HepG2 (cell line): ENCODE data around the gene XAB2. TPM values are rescaled to one million over a fixed set of nuclear protein-coding genes. Genes with fewer than 3 reads are reported as not detected.

Experiments
- ATAC-seq: fragments of 200-7000 bp; cut with Tn5 transposase; 3 replicates; pipeline ENCODE4 v1.9.1; 2020; ENCODE audit warnings: mild to moderate bottlenecking, moderate library complexity
- BruUV-seq: library from RNA; stranded (reverse); fragments of 400-500 nt; replicated peaks from 2 replicates; lab custom pipeline; 2021; lab: Mats Ljungman, UMichigan
- CTCF ChIA-PET: fragments of 300-600 bp; formaldehyde crosslinking; extraction: SDS; loops from one replicate; lab custom pipeline; 2021; ENCODE audit warnings: low total read pairs, inconsistent platforms, low intra/inter-chr PET ratio; lab: Yijun Ruan, JAX
- POLR2A ChIA-PET: fragments of 350-600 bp; sonication (Branson Sonifier 250); formaldehyde crosslinking; loops from one replicate; lab custom pipeline; 2020; ENCODE audit warnings: antibody characterized with exemption, inconsistent platforms; lab: Yijun Ruan, JAX
- DNase-seq: peaks from one replicate; pipeline ENCODE4 v3.0.0-alpha.2; 2015; ENCODE audit warnings: low spot score
- FAIRE-seq: peaks from 3 replicates; lab custom pipeline; 2011; peaks lifted over from hg19 to GRCh38; lab: Jason Lieb, UNC
- H2AFZ ChIP-seq: one replicate; pipeline ENCODE4 v1.6.1; 2011; ENCODE audit warnings: low read length, inconsistent platforms
- H3K27ac ChIP-seq: fragments of 300-600 bp; 3 replicates; pipeline ENCODE4 v1.8.0; 2011; ENCODE audit warnings: mixed run types, mild to moderate bottlenecking, mixed read lengths, low read length, inconsistent platforms; ENCODE audit not compliant: insufficient read depth; ENCODE audit errors: extremely low read length
- H3K27me3 ChIP-seq, 2 experiments: fragments of 200-600 bp in 1 of 2; 2 replicates in 1 of 2; 3 replicates in 1 of 2; pipeline versions ENCODE4 v1.6.0 to v1.8.0; 2011; ENCODE audit warnings: low read length in 2 of 2, mild to moderate bottlenecking in 2 of 2, moderate library complexity in 2 of 2, inconsistent platforms in 1 of 2; ENCODE audit not compliant: insufficient read depth in 2 of 2, control insufficient read depth in 1 of 2
- H3K36me3 ChIP-seq, 2 experiments: fragments of 200-600 bp in 1 of 2; replicated peaks in 1 of 2; 2 replicates in 1 of 2; 3 replicates in 1 of 2; pipeline versions ENCODE4 v1.5.1 to v1.8.0; 2011; ENCODE audit warnings: low read length in 2 of 2, inconsistent platforms in 1 of 2; ENCODE audit not compliant: insufficient read depth in 2 of 2, control insufficient read depth in 1 of 2
- H3K4me1 ChIP-seq: 2 replicates; pipeline ENCODE4 v1.5.1; 2012; ENCODE audit warnings: low read length, inconsistent platforms; ENCODE audit not compliant: insufficient read depth
- H3K4me2 ChIP-seq: 2 replicates; pipeline ENCODE4 v1.6.0; 2011; ENCODE audit warnings: low read depth, low read length, inconsistent platforms
- H3K4me3 ChIP-seq, 3 experiments: fragments of 200-600 bp in 1 of 3; sonication (generic), shearing (Covaris generic) in 1 of 3; replicated peaks in 1 of 3; 2 replicates each; pipeline ENCODE4 v1.5.1; 2011 to 2016; ENCODE audit warnings: low read length in 3 of 3, inconsistent platforms in 2 of 3, low read depth in 2 of 3, mild to moderate bottlenecking in 2 of 3, control low read depth in 1 of 3, mixed read lengths in 1 of 3; ENCODE audit not compliant: insufficient read depth in 1 of 3
- H3K79me2 ChIP-seq: one replicate; pipeline ENCODE4 v1.6.1; 2011; ENCODE audit warnings: low read length, inconsistent platforms; ENCODE audit not compliant: insufficient read depth
- H3K9ac ChIP-seq: 2 replicates; pipeline ENCODE4 v1.6.0; 2011; ENCODE audit warnings: mild to moderate bottlenecking, low read depth, low read length, inconsistent platforms; ENCODE audit not compliant: insufficient read depth
- H3K9me3 ChIP-seq: 2 replicates; pipeline ENCODE4 v1.5.1; 2012; ENCODE audit warnings: mild to moderate bottlenecking, low read length
- H4K20me1 ChIP-seq: 2 replicates; pipeline ENCODE4 v1.6.0; 2011; ENCODE audit warnings: inconsistent platforms, mild to moderate bottlenecking, low read length, moderate library complexity; ENCODE audit not compliant: insufficient read depth
- ARNTL ChIP-seq: sonication (generic); formaldehyde crosslinking; IDR thresholded peaks from 2 replicates; pipeline ENCODE4 v1.4.0; 2020; ENCODE audit warnings: mild to moderate bottlenecking, missing genetic modification reagents
- GPN1 ChIP-seq: sonication (generic); formaldehyde crosslinking; IDR thresholded peaks from 2 replicates; pipeline ENCODE4 v1.5.1; 2020; ENCODE audit warnings: missing genetic modification reagents, borderline replicate concordance
- IKZF1 ChIP-seq: fragments of 450-650 bp; IDR thresholded peaks from 2 replicates; pipeline ENCODE4 v1.7.1; 2016
- KDM4B ChIP-seq: sonication (generic); formaldehyde crosslinking; IDR thresholded peaks from 2 replicates; pipeline ENCODE4 v1.4.0; 2020; ENCODE audit warnings: missing genetic modification reagents
- TBL1XR1 ChIP-seq: fragments of 150-350 bp; IDR thresholded peaks from 2 replicates; pipeline ENCODE4 v1.6.1; 2014; ENCODE audit warnings: borderline replicate concordance, low read length; ENCODE audit not compliant: partially characterized antibody
- ZNF629 ChIP-seq: sonication (generic); formaldehyde crosslinking; conservative IDR thresholded peaks from 2 replicates; pipeline ENCODE4 v1.5.0; 2020; ENCODE audit warnings: missing genetic modification reagents
- WGBS: methylation state at CpG from one replicate; pipeline ENCODE4 v1.1.6; 2017; ENCODE audit warnings: low lambda C conversion rate; 5-methylcytosine and 5-hydroxymethylcytosine counted together
- in situ Hi-C: cut with HindIII; loops from 2 replicates; pipeline ENCODE4 v1.10.0; 2017; ENCODE audit warnings: low pct_unique_long_range_greater_than_20kb; ENCODE audit not compliant: extremely low pct_ligation_motif_present
- intact Hi-C: fragments of 100-400 bp; cut with micrococcal nuclease; formaldehyde crosslinking; loops from one replicate; pipeline ENCODE4 v1.10.0; 2022; ENCODE audit not compliant: unreplicated experiment
- polyA plus RNA-seq, 8 experiments: library from polyadenylated mRNA; depleted of rRNA in 3 of 8; stranded (reverse) in 7 of 8; unstranded in 1 of 8; fragments of >200 nt; fragmentation: Illumina TruSeq in 4 of 8; extraction: Trizol in 4 of 8; gene quantifications; 2 replicates each; pipeline versions ENCODE4 v1.2.1 to v1.2.3, GENCODE V29; 2011 to 2016; ENCODE audit warnings: low read depth in 4 of 8, missing spikeins in 1 of 8, mixed read lengths in 1 of 8; ENCODE audit not compliant: insufficient read depth in 1 of 8
- total RNA-seq, 5 experiments: library from RNA; depleted of rRNA; stranded (reverse); fragments of >200 nt; fragmentation: Illumina TruSeq; extraction: Trizol; gene quantifications; 2 replicates each; pipeline ENCODE4 v1.2.3, GENCODE V29; 2016; ENCODE audit warnings: low read depth in 1 of 5
- TF ChIP-seq, protein P1 (sequence below): sonication (generic); formaldehyde crosslinking; conservative IDR thresholded peaks from 2 replicates; pipeline ENCODE4 v1.4.0; 2020; ENCODE audit warnings: missing genetic modification reagents
- TF ChIP-seq, protein P2 (sequence below): sonication (generic); formaldehyde crosslinking; conservative IDR thresholded peaks from 2 replicates; pipeline ENCODE4 v1.4.0; 2020; ENCODE audit warnings: missing genetic modification reagents

Gene XAB2
- total and polyA plus RNA-seq, 2 of the 13 experiments (the other 11 are each of a cell fraction or from before 2014, with no cell fraction given), result 6.2 to 23.9 TPM

DNA sequence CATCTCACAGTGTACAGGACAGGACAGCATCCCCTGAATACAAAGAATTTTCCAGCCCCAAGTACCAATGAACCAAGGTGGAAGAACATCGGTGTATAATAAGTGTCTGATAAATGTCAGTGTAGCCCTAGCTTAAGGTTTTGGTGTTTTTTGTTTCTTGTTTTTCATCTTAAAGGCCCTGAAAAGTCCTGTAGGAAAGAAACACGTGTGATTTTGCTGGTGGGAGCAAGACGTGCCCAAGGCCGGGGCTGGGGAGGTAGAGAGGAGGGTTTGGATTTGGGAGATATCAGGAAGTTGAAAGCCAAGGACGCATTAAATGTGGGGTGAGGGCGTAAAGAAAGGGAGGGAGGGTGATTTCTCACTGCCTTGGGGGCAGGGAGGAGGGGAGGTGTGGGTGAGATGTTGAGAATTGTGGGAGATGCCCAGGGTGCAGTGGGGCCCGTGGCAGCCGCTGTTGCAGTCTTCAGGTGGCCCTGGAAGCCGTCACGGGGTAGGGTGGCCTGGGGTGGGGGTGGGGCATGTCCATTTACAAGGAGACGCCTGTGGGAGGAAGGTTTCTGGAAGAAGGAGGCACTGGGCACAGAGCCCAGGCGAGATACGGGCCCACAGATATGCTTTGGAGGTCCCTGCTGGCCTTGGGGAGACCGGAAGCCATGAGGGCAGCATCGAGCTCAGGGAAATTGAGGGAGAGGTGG is 27.0 kb downstream of the XAB2 start:
- TF ChIP-seq GPN1 (CRISPR knock-in tag) (no peak), TBL1XR1 (no peak), KDM4B (CRISPR knock-in tag) (no peak), IKZF1 (no peak), ZNF629 (CRISPR knock-in tag) (no peak), ARNTL (CRISPR knock-in tag) (no peak)
- TF ChIP-seq, protein P1, sequence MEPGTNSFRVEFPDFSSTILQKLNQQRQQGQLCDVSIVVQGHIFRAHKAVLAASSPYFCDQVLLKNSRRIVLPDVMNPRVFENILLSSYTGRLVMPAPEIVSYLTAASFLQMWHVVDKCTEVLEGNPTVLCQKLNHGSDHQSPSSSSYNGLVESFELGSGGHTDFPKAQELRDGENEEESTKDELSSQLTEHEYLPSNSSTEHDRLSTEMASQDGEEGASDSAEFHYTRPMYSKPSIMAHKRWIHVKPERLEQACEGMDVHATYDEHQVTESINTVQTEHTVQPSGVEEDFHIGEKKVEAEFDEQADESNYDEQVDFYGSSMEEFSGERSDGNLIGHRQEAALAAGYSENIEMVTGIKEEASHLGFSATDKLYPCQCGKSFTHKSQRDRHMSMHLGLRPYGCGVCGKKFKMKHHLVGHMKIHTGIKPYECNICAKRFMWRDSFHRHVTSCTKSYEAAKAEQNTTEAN (CRISPR knock-in tag), result no peak
- TF ChIP-seq, protein P2, sequence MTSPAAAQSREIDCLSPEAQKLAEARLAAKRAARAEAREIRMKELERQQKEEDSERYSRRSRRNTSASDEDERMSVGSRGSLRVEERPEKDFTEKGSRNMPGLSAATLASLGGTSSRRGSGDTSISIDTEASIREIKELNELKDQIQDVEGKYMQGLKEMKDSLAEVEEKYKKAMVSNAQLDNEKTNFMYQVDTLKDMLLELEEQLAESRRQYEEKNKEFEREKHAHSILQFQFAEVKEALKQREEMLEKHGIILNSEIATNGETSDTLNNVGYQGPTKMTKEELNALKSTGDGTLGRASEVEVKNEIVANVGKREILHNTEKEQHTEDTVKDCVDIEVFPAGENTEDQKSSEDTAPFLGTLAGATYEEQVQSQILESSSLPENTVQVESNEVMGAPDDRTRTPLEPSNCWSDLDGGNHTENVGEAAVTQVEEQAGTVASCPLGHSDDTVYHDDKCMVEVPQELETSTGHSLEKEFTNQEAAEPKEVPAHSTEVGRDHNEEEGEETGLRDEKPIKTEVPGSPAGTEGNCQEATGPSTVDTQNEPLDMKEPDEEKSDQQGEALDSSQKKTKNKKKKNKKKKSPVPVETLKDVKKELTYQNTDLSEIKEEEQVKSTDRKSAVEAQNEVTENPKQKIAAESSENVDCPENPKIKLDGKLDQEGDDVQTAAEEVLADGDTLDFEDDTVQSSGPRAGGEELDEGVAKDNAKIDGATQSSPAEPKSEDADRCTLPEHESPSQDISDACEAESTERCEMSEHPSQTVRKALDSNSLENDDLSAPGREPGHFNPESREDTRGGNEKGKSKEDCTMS, result no peak
- peaks cover 12% of the 10 kb centered on the region for H3K4me1 ChIP-seq
- ChIA-PET CTCF (no interaction called here), POLR2A (no interaction called here)
- H2AFZ ChIP-seq, result no peak overlapping the region
- H4K20me1 ChIP-seq, result peaks cover 57% of the 10 kb centered on the region
- peaks cover 53% of the 10 kb centered on the region for H3K79me2 ChIP-seq
- no peak for FAIRE-seq
- BruUV-seq, result no TSS peak
- H3K36me3 ChIP-seq, result peaks cover 22 to 41% of the 10 kb centered on the region in 2 experiments; a peak in 4 of 5 replicates
- no peak for DNase-seq
- no peak overlapping the region for H3K9ac ChIP-seq
- no peak for ATAC-seq
- no peak overlapping the region for H3K4me3 ChIP-seq
- no peaks in the 10 kb centered on the region for H3K9me3 ChIP-seq
- 94% methylated on average over 15 of the region's 15 CpGs for WGBS
- in situ Hi-C loops (no loop called here), intact Hi-C loops (no loop called here)
- no peak overlapping the region for H3K4me2 ChIP-seq
- H3K27me3 ChIP-seq, result no peaks in the 10 kb centered on the region
- H3K27ac ChIP-seq, result no peak overlapping the region
